HEK293 (cell line): ENCODE results near the gene PKD2.

ENCODE experiments used
- CTCF ChIA-PET: fragments of 350-600 bp; formaldehyde crosslinking; extraction: SDS; loops from one replicate; lab custom pipeline; 2021; ENCODE audit warnings: antibody characterized with exemption; lab: Yijun Ruan, JAX
- POLR2A ChIA-PET: fragments of 300-600 bp; formaldehyde crosslinking; extraction: SDS; loops from one replicate; lab custom pipeline; 2020; ENCODE audit warnings: antibody characterized with exemption, inconsistent platforms; lab: Yijun Ruan, JAX
- H3K27ac ChIP-seq: fragments of 200-500 bp; sonication (Bioruptor generic); 2 replicates; pipeline ENCODE4 v1.5.1; 2014; ENCODE audit warnings: low read depth, low read length, control low read depth, inconsistent platforms; ENCODE audit errors: extremely low read depth
- H3K36me3 ChIP-seq, 2 experiments: fragments of 200-500 bp in 1 of 2; sonication (Bioruptor generic) in 1 of 2; 1 replicate in 1 of 2; 2 replicates in 1 of 2; pipeline ENCODE4 v1.5.1; 2014 to 2017; ENCODE audit warnings: inconsistent platforms in 2 of 2, low read length in 2 of 2; ENCODE audit not compliant: control insufficient read depth in 2 of 2, insufficient read depth in 1 of 2
- H3K4me1 ChIP-seq: fragments of 200-500 bp; sonication (Bioruptor generic); 2 replicates; pipeline ENCODE4 v1.5.1; 2014; ENCODE audit warnings: mild to moderate bottlenecking, low read length, inconsistent platforms; ENCODE audit not compliant: control insufficient read depth, insufficient read depth
- H3K4me3 ChIP-seq: 2 replicates; pipeline ENCODE4 v1.5.1; 2011; ENCODE audit warnings: low read depth, mild to moderate bottlenecking, control low read depth, low read length, moderate library complexity
- H3K9me3 ChIP-seq: fragments of 200-500 bp; sonication (Bioruptor generic); 2 replicates; pipeline ENCODE4 v1.5.1; 2014; ENCODE audit warnings: low read depth, low read length, inconsistent platforms; ENCODE audit not compliant: control insufficient read depth, insufficient read depth
- IKZF3 ChIP-seq: fragments of 450-650 bp; IDR thresholded peaks from 2 replicates; pipeline ENCODE4 v1.5.0; 2018; ENCODE audit warnings: missing biosample characterization, mild to moderate bottlenecking, missing genetic modification characterization, moderate library complexity
- KLF8 ChIP-seq: fragments of 450-650 bp; formaldehyde crosslinking; IDR thresholded peaks from 2 replicates; pipeline ENCODE4 v1.5.1; 2016; ENCODE audit warnings: missing biosample characterization, missing genetic modification characterization
- REST ChIP-seq: fragments of 450-650 bp; formaldehyde crosslinking; IDR thresholded peaks from 2 replicates; pipeline ENCODE4 v1.5.1; 2016; ENCODE audit warnings: missing biosample characterization, missing genetic modification characterization
- SP2 ChIP-seq: fragments of 450-650 bp; formaldehyde crosslinking; IDR thresholded peaks from 2 replicates; pipeline ENCODE4 v1.5.1; 2016; ENCODE audit warnings: missing biosample characterization, missing genetic modification characterization
- SP3 ChIP-seq: fragments of 450-650 bp; formaldehyde crosslinking; IDR thresholded peaks from 2 replicates; pipeline ENCODE4 v1.5.1; 2016; ENCODE audit warnings: missing biosample characterization, missing genetic modification characterization
- TCF7L2 ChIP-seq: IDR thresholded peaks from 2 replicates; pipeline ENCODE4 v1.6.1; 2011; ENCODE audit warnings: low read depth, mild to moderate bottlenecking, inconsistent platforms, low read length, moderate library complexity, borderline replicate concordance
- ZBTB17 ChIP-seq: fragments of 450-650 bp; formaldehyde crosslinking; IDR thresholded peaks from 2 replicates; pipeline ENCODE4 v1.5.1; 2016; ENCODE audit warnings: missing biosample characterization, missing genetic modification characterization
- ZFP69B ChIP-seq: fragments of 450-650 bp; formaldehyde crosslinking; IDR thresholded peaks from 2 replicates; pipeline ENCODE4 v1.5.1; 2016; ENCODE audit warnings: missing biosample characterization, missing genetic modification characterization
- ZNF146 ChIP-seq: fragments of 450-650 bp; formaldehyde crosslinking; IDR thresholded peaks from 2 replicates; pipeline ENCODE4 v1.5.1; 2016; ENCODE audit warnings: missing biosample characterization, missing genetic modification characterization
- ZNF184 ChIP-seq: fragments of 450-650 bp; IDR thresholded peaks from 2 replicates; pipeline ENCODE4 v1.5.1; 2018; ENCODE audit warnings: missing biosample characterization, mild to moderate bottlenecking, missing genetic modification characterization
- ZNF2 ChIP-seq: fragments of 450-650 bp; formaldehyde crosslinking; IDR thresholded peaks from 2 replicates; pipeline ENCODE4 v1.5.1; 2016; ENCODE audit warnings: missing biosample characterization, missing genetic modification characterization
- ZNF239 ChIP-seq: fragments of 450-650 bp; formaldehyde crosslinking; IDR thresholded peaks from 2 replicates; pipeline ENCODE4 v1.5.1; 2016; ENCODE audit warnings: missing biosample characterization, missing genetic modification characterization
- ZNF302 ChIP-seq: fragments of 450-650 bp; formaldehyde crosslinking; IDR thresholded peaks from 2 replicates; pipeline ENCODE4 v1.5.1; 2016; ENCODE audit warnings: missing biosample characterization, missing genetic modification characterization, low read depth
- ZNF37A ChIP-seq: fragments of 450-650 bp; IDR thresholded peaks from 2 replicates; pipeline ENCODE4 v1.5.1; 2018; ENCODE audit warnings: missing biosample characterization, missing genetic modification characterization
- ZNF473 ChIP-seq: fragments of 450-650 bp; formaldehyde crosslinking; IDR thresholded peaks from 2 replicates; pipeline ENCODE4 v1.5.1; 2017; ENCODE audit warnings: missing biosample characterization, missing genetic modification characterization
- ZNF549 ChIP-seq: fragments of 450-650 bp; IDR thresholded peaks from 2 replicates; pipeline ENCODE4 v1.5.1; 2018; ENCODE audit warnings: missing biosample characterization, missing genetic modification characterization, mild to moderate bottlenecking, inconsistent platforms, moderate library complexity
- ZNF555 ChIP-seq: fragments of 450-650 bp; formaldehyde crosslinking; conservative IDR thresholded peaks from 2 replicates; pipeline ENCODE4 v1.5.1; 2017; ENCODE audit warnings: missing biosample characterization, mild to moderate bottlenecking, missing genetic modification characterization, inconsistent platforms
- ZNF585B ChIP-seq: fragments of 450-650 bp; formaldehyde crosslinking; IDR thresholded peaks from 2 replicates; pipeline ENCODE4 v1.5.1; 2016; ENCODE audit warnings: missing biosample characterization, missing genetic modification characterization
- ZNF639 ChIP-seq: fragments of 450-650 bp; formaldehyde crosslinking; IDR thresholded peaks from 2 replicates; pipeline ENCODE4 v1.5.1; 2016; ENCODE audit warnings: missing biosample characterization, missing genetic modification characterization
- ZNF645 ChIP-seq: fragments of 450-650 bp; formaldehyde crosslinking; IDR thresholded peaks from 2 replicates; pipeline ENCODE4; 2016; ENCODE audit warnings: missing biosample characterization, missing genetic modification characterization
- ZNF677 ChIP-seq: fragments of 450-650 bp; IDR thresholded peaks from 2 replicates; pipeline ENCODE4 v1.5.0; 2018; ENCODE audit warnings: missing biosample characterization, mild to moderate bottlenecking, missing genetic modification characterization, moderate library complexity

PKD2 gene

GRCh38 chr4:88101165-88101564 lies 93.7 kb downstream of the PKD2 start:
- CTCF ChIA-PET = no interaction called here
- no peak overlapping the region for H3K4me3 ChIP-seq
- POLR2A ChIA-PET = no interaction called here
- TF ChIP-seq ZNF555 (no peak), ZNF677 (tag by site-specific recombination) (no peak), SP2 (tag by site-specific recombination) (no peak), ZFP69B (tag by site-specific recombination) (no peak), ZNF585B (tag by site-specific recombination) (no peak), IKZF3 (tag by site-specific recombination) (no peak), ZNF2 (tag by site-specific recombination) (no peak), ZNF302 (tag by site-specific recombination) (no peak)
- H3K9me3 ChIP-seq = no peaks in the 10 kb centered on the region
- no peak overlapping the region for H3K27ac ChIP-seq
- H3K36me3 ChIP-seq = no peaks in the 10 kb centered on the region
- H3K4me1 ChIP-seq = peaks cover 6% of the 10 kb centered on the region

DNA sequence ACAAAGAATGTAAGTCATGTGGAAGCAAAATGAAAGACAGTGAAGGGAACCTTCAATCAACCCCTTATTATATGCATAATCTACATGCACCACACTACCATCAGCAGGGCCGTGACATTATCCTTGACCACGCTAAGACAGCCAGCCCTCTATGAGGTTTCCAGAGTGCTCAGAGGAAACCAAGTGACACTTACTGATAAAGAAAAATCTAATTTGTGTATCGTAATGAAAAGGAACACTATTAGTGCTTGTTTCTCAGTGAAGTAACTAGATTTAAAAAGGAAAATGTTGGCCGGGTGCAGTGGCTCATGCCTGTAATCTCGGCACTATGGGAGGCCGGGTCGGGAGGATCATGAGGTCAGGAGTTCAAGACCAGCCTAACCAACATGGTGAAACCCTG lies 94.6 kb downstream of the PKD2 start:
- H3K4me1 ChIP-seq = peaks cover 8% of the 10 kb centered on the region
- CTCF ChIA-PET = interaction anchor here (0.7 kb wide), 1 partner anchor 89 kb away, joined by 3 read pairs; no protein-coding TSS in a partner anchor
- TF ChIP-seq REST (tag by site-specific recombination) (no peak), ZNF645 (tag by site-specific recombination) (no peak), ZNF639 (no peak), TCF7L2 (no peak), ZNF302 (tag by site-specific recombination) (no peak), ZBTB17 (tag by site-specific recombination) (no peak), ZNF37A (tag by site-specific recombination) (no peak), ZNF239 (tag by site-specific recombination) (no peak), KLF8 (no peak), SP3 (tag by site-specific recombination) (no peak), ZNF184 (tag by site-specific recombination) (no peak), ZNF549 (no peak), IKZF3 (tag by site-specific recombination) (no peak), ZNF146 (tag by site-specific recombination) (no peak), ZNF473 (tag by site-specific recombination) (no peak)
- TF ChIP-seq, all 188 proteins: peak for 0
- no peak overlapping the region for H3K4me3 ChIP-seq
- no peaks in the 10 kb centered on the region for H3K9me3 ChIP-seq
- POLR2A ChIA-PET = no interaction called here
- no peaks in the 10 kb centered on the region for H3K36me3 ChIP-seq
- no peak overlapping the region for H3K27ac ChIP-seq
